GM18520 (cell line): ENCODE measurements around the gene MRPL34.

Experiments
- ATAC-seq: cut with Tn5 transposase; IDR thresholded peaks from one replicate; pipeline ENCODE4 v1.9.1; 2021; ENCODE audit not compliant: unreplicated experiment

The MRPL34 gene

GRCh38 chr19:17309198-17309964 lies 3.7 kb downstream of the MRPL34 start, which contains the start of gene DDA1:
Gene DDA1 (plus strand): TSS chr19:17309563. CDS start chr19:17309655, 92 bp downstream.
- peak; percentile 38 for ATAC-seq

DNA sequence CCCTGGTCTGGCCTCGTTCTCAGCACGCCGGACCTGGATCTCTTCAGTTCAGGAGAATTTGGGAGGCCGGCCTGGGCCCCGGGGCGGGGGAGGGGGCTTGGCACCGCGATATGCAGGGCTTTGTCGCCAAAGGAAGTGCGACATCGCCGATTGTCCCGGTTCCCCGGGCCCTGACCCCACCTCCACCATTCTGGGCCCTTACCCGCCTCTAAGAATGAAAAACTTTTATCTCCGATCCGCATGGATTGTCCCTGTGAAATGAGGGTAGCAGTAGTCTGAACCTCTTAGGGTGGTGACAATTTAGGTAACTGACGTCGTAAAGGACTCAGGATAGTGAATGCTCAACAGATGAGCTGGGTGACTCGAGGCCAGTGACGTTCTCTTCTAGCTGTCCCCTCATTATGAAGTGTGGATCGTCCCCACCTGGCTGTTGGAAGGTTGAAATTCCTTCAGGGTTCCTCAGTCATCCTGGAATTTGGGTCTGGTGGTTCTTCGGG lies 4.3 kb downstream of the MRPL34 start:
- no peak for ATAC-seq

GRCh38 chr19:17311455-17312188 lies 6.0 kb downstream of the MRPL34 start:
- no peak for ATAC-seq

- ATAC-seq = no peak
These were observed 6.8 kb downstream of the MRPL34 start for GRCh38 chr19:17312189-17313113.

DNA sequence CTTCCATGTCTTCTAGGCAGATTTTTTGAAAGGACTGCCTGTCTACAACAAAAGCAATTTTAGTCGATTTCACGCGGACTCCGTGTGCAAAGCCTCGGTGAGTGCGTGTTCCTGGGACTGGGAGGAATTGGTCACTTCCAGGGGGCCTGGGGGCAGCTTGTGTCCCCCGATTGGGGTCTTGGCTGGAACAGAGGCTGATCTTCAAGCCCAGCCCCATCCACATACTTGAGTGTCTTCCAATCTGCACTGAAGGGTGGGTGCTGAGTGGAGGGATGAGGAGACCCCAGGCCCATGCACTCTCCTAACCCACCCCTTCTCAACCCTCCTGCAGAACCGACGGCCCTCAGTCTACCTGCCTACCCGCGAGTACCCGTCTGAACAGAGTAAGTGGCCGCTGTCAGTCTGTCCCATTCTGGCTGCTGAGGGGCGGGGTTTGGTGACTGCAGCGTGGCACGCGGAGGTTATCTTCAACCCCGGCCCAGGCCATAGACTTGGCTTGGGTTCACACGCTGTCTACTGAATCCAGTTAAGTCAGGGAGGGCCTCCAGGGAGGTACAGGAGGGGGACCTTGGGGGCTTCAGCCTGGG lies 8.4 kb downstream of the MRPL34 start:
- no peak for ATAC-seq

DNA sequence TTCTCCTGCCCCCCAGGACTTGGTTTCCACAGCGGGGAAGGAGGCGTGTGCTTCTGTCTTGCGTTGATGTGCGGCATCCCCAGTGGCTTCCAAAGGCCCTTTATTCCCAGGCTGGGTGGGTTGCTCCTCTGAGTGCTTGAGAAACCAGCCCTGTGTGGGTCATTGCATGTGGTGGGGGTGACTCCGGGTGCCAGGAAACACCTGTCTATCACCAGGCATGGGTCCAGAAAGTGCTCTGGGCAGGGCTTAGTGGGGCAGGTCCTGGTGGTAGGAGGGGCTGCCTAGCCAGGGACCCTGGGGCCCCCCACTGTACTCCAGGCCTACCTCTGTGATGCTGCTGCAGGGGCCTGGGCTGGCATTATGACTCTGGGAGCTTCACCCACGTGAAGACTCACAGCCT lies 13.3 kb downstream of the MRPL34 start:
- no peak for ATAC-seq

- ATAC-seq = no peak
These were observed 14.0 kb downstream of the MRPL34 start for GRCh38 chr19:17319473-17320238.

GRCh38 chr19:17320435-17320834 lies 14.8 kb downstream of the MRPL34 start:
- no peak for ATAC-seq

DNA sequence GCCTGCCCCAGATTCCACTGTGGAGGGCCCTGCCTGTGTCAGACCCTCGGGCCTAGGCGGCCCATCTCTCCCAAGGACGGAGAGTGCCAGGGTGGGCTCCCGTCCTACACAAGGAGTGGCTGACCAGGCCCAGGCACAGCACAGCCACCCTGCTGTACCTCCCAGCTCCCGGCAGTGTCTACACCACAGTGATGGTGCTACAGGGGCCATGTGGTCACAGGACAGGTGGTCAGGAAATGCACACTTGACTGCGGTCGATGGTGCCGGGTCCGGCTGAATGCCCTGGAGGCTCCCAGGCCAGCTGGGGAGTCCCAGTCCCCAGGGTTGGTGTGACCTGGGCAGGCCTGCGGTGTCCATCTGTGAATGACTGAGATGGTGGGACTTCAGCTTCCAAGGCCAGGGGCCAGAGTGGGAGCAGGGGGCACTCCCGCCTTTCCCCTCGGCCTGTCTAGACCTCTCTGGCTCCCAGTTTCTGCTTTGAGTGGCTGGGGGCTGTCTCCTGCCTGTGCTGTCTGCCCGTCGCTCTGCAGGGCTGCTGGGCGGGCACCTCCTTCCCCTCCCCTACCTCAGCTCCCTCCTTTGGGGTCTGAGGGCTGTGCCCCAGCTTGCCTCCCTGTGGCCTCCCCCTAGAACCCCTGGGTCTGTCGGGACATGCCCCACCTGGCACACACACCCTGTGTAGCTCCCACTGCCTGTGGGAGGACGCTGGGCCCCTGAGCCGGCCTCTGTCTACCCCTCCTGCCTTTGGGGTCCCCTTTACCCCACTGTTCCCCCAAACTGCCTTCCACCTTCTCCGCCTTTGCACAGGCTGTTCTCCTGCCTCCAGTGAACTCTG lies 16.2 kb downstream of the MRPL34 start:
- no peak for ATAC-seq

DNA sequence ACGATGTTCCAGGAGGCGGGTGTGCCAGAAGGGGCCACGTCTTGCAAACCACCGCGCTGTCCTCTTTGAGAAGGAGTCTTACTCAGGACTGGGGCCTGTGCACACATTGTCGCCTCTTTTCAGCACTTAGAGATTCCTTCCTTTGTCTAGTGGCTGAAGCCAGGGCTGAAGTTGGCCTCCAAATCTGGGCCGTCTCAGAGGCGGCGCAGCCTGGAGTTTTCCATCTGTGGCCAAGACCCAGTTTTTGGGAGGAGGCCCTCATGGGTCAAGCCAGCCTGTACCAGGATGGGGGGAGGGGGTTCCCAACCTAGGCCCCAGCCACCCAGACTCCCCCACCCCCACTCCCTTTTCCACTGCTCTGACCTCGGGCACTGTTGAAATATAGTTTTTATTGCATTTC lies 17.2 kb downstream of the MRPL34 start:
- ATAC-seq = no peak

DNA sequence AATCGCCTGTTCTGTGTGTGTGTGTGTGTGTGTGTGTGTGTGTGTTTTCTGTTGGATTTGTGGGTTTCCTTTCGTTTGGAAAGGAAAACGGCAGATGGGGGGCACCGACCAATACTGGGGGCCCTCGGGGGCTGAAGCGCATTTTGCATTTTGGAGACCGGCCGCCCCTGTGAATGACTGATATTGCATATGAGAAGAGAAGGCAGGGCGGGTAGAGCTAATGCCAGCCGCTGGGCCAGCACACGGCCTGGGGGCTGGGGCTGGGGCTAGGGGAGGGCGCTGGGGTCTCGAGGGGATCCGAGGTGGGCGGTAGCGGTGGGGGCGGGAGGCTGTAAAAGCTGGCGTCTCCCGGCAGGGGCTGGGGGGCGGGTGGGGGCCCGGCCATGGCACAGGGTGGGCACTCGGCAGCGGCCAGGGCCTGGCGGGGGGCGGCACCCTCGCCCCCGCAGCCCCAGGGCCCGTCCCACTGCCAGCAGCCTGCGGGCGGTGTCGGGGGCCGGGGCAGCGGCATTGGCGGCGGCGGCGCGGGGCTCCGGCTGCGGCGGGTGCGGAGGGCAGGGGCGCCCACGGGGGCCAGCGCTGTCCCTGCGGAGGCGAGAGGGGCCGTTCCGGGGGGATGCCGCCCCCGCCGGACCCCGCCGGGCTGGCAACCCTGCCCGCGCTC lies 17.8 kb downstream of the MRPL34 start:
- ATAC-seq = no peak

- ATAC-seq = no peak
These were observed 18.3 kb downstream of the MRPL34 start for GRCh38 chr19:17323964-17324332.

DNA sequence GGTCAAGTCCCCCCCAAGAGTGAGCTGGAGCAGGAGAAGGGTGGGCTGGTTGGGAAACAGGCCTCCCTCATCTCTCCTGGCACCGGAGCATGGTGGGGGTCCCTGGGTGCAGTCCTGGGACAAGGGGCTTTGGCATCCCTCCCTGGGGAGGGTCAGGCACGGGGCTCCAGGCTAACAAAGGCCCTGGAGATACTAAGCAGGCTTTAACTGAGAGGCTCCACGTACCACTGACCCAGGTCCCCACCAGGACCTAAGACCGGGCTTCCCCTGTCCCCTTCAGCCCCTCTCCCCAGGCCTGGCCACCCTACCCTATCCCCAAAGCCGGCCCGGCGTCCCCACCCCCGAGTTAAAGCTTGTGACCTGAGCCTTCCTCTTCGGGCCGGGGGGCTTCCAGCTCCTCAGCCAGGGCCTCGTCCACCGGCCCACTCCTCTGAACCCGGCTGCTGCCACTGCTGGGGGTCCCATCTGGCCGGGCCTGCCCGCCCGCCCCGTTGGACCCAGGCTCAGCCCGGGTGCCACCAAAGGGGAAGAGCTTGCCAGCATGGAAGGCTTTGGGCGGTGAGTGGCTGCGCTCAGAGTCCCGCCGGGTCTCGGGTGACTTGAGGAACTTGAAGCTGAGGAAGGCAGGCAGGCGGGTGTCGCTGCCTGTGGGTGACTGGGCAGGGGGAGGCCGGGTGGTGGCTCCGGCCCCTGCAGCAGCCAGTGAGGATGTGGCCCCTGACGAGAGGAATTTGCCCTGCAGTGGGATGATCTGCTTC lies 18.9 kb downstream of the MRPL34 start:
- no peak for ATAC-seq

DNA sequence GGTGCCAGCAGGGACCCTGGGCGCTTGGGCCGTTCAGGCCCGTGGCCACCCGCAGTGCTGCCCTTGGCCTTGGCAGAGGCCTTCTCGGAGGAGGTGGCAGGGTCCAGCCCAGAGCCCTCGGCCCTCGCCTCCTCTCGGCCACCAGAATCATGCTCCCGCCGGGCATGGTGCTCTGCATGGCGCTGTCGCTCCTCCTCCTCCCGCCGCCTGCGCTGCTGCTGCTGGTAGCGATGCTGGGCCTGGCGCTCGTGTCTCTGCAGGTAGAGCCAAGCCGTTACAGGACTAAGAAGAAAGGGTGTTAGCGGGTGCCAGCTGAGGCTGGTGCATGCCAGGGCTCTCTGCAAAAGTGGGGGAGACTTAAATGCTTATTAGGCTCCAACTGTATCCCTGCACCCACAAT lies 19.5 kb downstream of the MRPL34 start:
- no peak for ATAC-seq

- no peak for ATAC-seq
These were observed 20.4 kb downstream of the MRPL34 start for GRCh38 chr19:17325881-17326594.

- ATAC-seq = no peak
These were observed 20.9 kb downstream of the MRPL34 start for GRCh38 chr19:17326595-17326966.

GRCh38 chr19:17327068-17327653 lies 21.5 kb downstream of the MRPL34 start:
- ATAC-seq = no peak
